ENCODE results near the gene ZNF17. TPM values are rescaled to one million over a fixed set of nuclear protein-coding genes. Genes with fewer than 3 reads are reported as not detected.
"Not testable (repeated sequence)": the region's sequence is repeated elsewhere in the genome, so short reads cannot be mapped to it uniquely, and the experiment has no call there.

Gene ZNF17
- total RNA-seq, 2 donors from 2014 or later: 10.8 to 14.5 TPM

- 86% methylated on average over 2 of the region's 2 CpGs for WGBS
- H3K4me1 ChIP-seq (replicated peaks): no peaks in the 10 kb centered on the region
- H3K27me3 ChIP-seq (replicated peaks; ENCODE audit: insufficient read depth): no peaks in the 10 kb centered on the region
- DNase-seq (ENCODE audit: low spot score): no peak
- no peaks in the 10 kb centered on the region for H3K9me3 ChIP-seq
- no peak overlapping the region for H3K4me3 ChIP-seq
- TF ChIP-seq CTCF (IDR thresholded peaks at IDR 0.05) (no peak), POLR2A (IDR thresholded peaks at IDR 0.05) (no peak), POLR2AphosphoS5 (IDR thresholded peaks at IDR 0.05) (no peak)
- intact Hi-C loops (cut with DNase I): no loop called here
- H3K36me3 ChIP-seq: no peaks in the 10 kb centered on the region
- H3K27ac ChIP-seq: no peak overlapping the region
Measured at GRCh38 chr19:57366776-57367175, 44.2 kb upstream of the ZNF17 start.

- 96% methylated on average over 6 of the region's 6 CpGs for WGBS
- intact Hi-C loops (cut with DNase I): no loop called here
- Histone ChIP-seq H3K9me3 (no peaks in the 10 kb centered on the region), H3K27me3 (replicated peaks; ENCODE audit: insufficient read depth) (no peaks in the 10 kb centered on the region), H3K4me3 (no peak overlapping the region), H3K27ac (no peak overlapping the region), H3K4me1 (replicated peaks) (no peaks in the 10 kb centered on the region), H3K36me3 (peaks cover 10 to 13% of the 10 kb centered on the region in 2 donors)
- no peak for TF ChIP-seq CTCF (IDR thresholded peaks at IDR 0.05)
- TF ChIP-seq POLR2A (IDR thresholded peaks at IDR 0.05): no peak
- TF ChIP-seq POLR2AphosphoS5 (IDR thresholded peaks at IDR 0.05): no peak
- no peak for DNase-seq (ENCODE audit: low spot score)
Measured at GRCh38 chr19:57374179-57374578, 36.8 kb upstream of the ZNF17 start.

- intact Hi-C loops (cut with DNase I): not testable (repeated sequence)
- 98% methylated on average over 2 of the region's 2 CpGs for WGBS
Measured at GRCh38 chr19:57374647-57375046, 36.3 kb upstream of the ZNF17 start.

GRCh38 chr19:57376151-57376550 lies 34.8 kb upstream of the ZNF17 start:
- WGBS: 90% methylated on average over 6 of the region's 6 CpGs
- Histone ChIP-seq H3K27me3 (replicated peaks; ENCODE audit: insufficient read depth) (no peaks in the 10 kb centered on the region), H3K4me1 (replicated peaks) (no peaks in the 10 kb centered on the region), H3K36me3 (peaks cover 10 to 13% of the 10 kb centered on the region in 2 donors), H3K9me3 (no peaks in the 10 kb centered on the region), H3K4me3 (no peak overlapping the region), H3K27ac (no peak overlapping the region)
- intact Hi-C loops (cut with DNase I): no loop called here
- DNase-seq (ENCODE audit: low spot score): no peak
- TF ChIP-seq CTCF (IDR thresholded peaks at IDR 0.05) (no peak), POLR2AphosphoS5 (IDR thresholded peaks at IDR 0.05) (no peak), POLR2A (IDR thresholded peaks at IDR 0.05) (no peak)

More at GRCh38 chr19:57374647-57375046, 36.3 kb upstream of the ZNF17 start:
- not testable (repeated sequence) for H3K4me3 ChIP-seq; H3K4me1 ChIP-seq (replicated peaks); H3K27ac ChIP-seq; H3K9me3 ChIP-seq; H3K27me3 ChIP-seq (replicated peaks; ENCODE audit: insufficient read depth); DNase-seq (ENCODE audit: low spot score)
- peaks cover 10 to 13% of the 10 kb centered on the region in 2 donors for H3K36me3 ChIP-seq

- Histone ChIP-seq H3K27me3 (replicated peaks; ENCODE audit: insufficient read depth) (no peaks in the 10 kb centered on the region), H3K36me3 (peaks cover 10 to 13% of the 10 kb centered on the region in 2 donors), H3K4me3 (no peak overlapping the region), H3K27ac (no peak overlapping the region), H3K4me1 (replicated peaks) (no peaks in the 10 kb centered on the region), H3K9me3 (no peaks in the 10 kb centered on the region)
- WGBS: 100% methylated on average over 3 of the region's 3 CpGs
- intact Hi-C loops (cut with DNase I): no loop called here
- no peak for DNase-seq (ENCODE audit: low spot score)
- TF ChIP-seq POLR2AphosphoS5 (IDR thresholded peaks at IDR 0.05): no peak
- no peak for TF ChIP-seq CTCF (IDR thresholded peaks at IDR 0.05)
- no peak for TF ChIP-seq POLR2A (IDR thresholded peaks at IDR 0.05)
Measured at GRCh38 chr19:57377498-57378146, 33.3 kb upstream of the ZNF17 start.

All from prostate gland (tissue), 2 donors.